Brain microvascular endothelial cell (primary cell): ENCODE data around the gene CCDC3.

Experiments
- DNase-seq: peaks from one replicate; pipeline ENCODE4 v3.0.0-alpha.2; 2020
- H3K27ac ChIP-seq: fragments of 250-450 bp; sonication (Bioruptor Pico); 2 replicates; pipeline ENCODE4 v1.5.1; 2020; ENCODE audit warnings: mild to moderate bottlenecking, moderate library complexity
- H3K27me3 ChIP-seq: fragments of 250-450 bp; sonication (Bioruptor Pico); replicated peaks from 2 replicates; pipeline ENCODE4 v1.5.1; 2020; ENCODE audit warnings: mild to moderate bottlenecking
- H3K36me3 ChIP-seq: fragments of 250-450 bp; sonication (Bioruptor Pico); replicated peaks from 2 replicates; pipeline ENCODE4 v1.5.1; 2020; ENCODE audit warnings: mild to moderate bottlenecking
- H3K4me3 ChIP-seq: 2 replicates; pipeline ENCODE4 v1.5.1; 2011; ENCODE audit warnings: low read depth, mild to moderate bottlenecking, control low read depth, low read length, moderate library complexity
- in situ Hi-C: cut with HindIII; loops from 2 replicates; pipeline ENCODE4 v1.10.0; 2017; ENCODE audit warnings: low sequenced_read_pairs, low pct_ligation_motif_present
- TF ChIP-seq, protein P1 (sequence below): IDR thresholded peaks from 2 replicates; pipeline ENCODE4 v1.5.1; 2011; ENCODE audit warnings: low read depth, mild to moderate bottlenecking, moderate library complexity, low read length, control low read depth, inconsistent platforms; ENCODE audit errors: missing control alignments

Gene CCDC3

DNA sequence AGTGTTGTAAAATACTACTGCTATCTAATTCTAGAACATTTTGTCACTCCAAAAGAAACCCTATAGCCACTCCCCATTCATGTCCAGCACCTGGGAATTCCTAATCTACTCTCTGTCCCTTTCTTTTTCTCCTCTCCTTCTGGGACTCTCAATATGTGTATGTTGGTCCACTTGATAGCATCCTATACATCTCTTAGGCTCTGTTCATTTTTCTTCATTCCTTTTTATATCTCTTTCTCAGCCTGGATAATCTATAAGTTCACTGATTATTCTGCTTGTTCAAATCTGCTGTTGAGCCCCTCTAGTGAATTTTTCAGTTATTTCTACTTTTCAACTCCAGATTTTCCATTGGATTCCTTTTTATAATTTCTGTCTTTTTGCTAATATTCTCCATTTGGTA, 108.6 kb downstream of the CCDC3 start:
- Histone ChIP-seq H3K27ac (no peak overlapping the region), H3K4me3 (no peak overlapping the region), H3K36me3 (no peaks in the 10 kb centered on the region), H3K27me3 (no peaks in the 10 kb centered on the region)
- in situ Hi-C loops, result no loop called here
- TF ChIP-seq, protein P1, sequence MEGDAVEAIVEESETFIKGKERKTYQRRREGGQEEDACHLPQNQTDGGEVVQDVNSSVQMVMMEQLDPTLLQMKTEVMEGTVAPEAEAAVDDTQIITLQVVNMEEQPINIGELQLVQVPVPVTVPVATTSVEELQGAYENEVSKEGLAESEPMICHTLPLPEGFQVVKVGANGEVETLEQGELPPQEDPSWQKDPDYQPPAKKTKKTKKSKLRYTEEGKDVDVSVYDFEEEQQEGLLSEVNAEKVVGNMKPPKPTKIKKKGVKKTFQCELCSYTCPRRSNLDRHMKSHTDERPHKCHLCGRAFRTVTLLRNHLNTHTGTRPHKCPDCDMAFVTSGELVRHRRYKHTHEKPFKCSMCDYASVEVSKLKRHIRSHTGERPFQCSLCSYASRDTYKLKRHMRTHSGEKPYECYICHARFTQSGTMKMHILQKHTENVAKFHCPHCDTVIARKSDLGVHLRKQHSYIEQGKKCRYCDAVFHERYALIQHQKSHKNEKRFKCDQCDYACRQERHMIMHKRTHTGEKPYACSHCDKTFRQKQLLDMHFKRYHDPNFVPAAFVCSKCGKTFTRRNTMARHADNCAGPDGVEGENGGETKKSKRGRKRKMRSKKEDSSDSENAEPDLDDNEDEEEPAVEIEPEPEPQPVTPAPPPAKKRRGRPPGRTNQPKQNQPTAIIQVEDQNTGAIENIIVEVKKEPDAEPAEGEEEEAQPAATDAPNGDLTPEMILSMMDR, result no peak
- DNase-seq, result no peak

DNA sequence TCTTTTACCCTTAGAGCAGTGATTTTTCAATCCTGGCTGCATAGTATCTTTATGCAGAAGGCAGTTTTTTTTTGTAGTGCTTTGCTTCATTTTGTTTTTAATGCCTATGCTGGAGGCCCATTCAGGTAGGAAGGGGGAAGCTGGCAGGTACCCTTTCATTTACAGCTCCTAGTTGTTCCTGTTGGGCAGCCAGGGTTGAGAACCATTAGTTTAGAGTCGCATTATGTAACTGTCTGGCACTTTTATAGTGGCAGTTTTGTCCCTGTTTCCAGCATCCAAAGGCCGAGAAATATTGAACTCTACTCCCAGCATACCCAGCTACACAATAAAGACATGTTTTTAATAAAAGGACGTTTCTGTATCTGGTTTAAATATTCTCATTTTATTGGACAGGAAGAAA, 110.6 kb downstream of the CCDC3 start:
- in situ Hi-C loops, result no loop called here
- no peak overlapping the region for H3K27ac ChIP-seq
- no peaks in the 10 kb centered on the region for H3K27me3 ChIP-seq
- TF ChIP-seq, protein P1, result no peak
- no peak overlapping the region for H3K4me3 ChIP-seq
- no peak for DNase-seq
- H3K36me3 ChIP-seq, result no peaks in the 10 kb centered on the region

DNA sequence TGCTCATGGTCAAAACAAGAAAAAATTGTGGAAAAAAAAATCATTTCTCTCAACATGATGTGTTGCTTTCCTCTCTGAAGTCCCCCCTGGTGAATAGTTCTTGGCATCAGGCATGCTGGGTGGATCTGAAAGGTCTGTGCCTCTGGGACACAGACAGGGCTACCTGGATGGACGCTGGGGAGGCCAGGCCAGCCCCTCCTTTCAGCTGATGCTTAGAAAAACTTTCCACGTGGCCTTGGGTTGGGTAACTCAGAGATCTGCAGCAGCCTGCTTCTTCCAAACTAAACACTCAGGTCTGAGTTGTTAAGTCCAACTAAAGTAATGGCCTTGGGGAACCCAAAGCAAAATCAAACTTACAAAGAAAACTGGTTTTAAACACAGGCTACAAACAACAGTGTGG, 113.0 kb downstream of the CCDC3 start:
- H3K27me3 ChIP-seq, result no peaks in the 10 kb centered on the region

DNA sequence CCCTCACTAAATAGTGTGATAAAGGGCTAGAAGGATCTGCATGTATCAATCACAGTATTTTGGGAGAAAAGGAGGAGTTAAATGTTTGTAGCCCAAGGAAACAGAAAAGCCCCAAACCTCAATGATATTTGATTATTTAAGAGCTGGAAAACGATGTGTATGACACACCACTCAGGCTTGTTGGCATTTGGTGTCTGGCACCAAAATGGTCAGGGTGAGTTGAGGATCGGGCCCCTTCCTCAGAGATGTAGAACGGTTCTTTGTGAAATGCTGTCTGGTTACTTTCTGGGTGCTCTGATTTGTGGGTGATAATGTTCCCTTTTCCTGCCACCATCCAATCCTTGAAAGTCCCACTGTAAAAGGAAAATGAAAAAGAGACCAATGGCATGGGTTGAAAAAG, 113.7 kb downstream of the CCDC3 start:
- Histone ChIP-seq H3K27me3 (no peaks in the 10 kb centered on the region), H3K36me3 (no peaks in the 10 kb centered on the region), H3K27ac (no peak overlapping the region), H3K4me3 (no peak overlapping the region)
- TF ChIP-seq, protein P1, result no peak
- in situ Hi-C loops, result no loop called here
- no peak for DNase-seq

More for the DNA sequence above, 113.0 kb downstream of the CCDC3 start:
- Histone ChIP-seq H3K4me3 (no peak overlapping the region), H3K27ac (no peak overlapping the region), H3K36me3 (no peaks in the 10 kb centered on the region)
- no peak for DNase-seq
- TF ChIP-seq, protein P1, result no peak
- in situ Hi-C loops, result no loop called here

DNA sequence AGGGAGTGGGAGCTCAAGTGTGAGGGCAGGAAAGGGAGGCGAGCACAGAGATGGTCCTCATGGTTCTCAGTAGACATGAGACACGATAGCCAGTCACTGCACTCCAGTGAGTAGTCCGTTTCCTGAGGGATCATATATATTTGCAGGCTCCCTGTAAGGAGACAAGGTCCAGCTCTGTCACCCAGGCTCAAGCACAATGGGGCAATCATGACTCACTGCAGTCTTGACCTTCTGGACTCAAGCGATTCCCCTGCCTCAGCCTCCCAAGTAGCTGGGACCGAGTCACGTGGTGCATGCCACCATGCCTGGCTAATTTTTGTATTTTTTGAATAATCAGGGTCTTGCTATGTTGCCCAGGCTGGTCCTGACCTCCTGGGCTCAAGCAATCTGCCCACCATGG, 116.7 kb downstream of the CCDC3 start:
- Histone ChIP-seq H3K27me3 (no peaks in the 10 kb centered on the region), H3K27ac (no peak overlapping the region), H3K4me3 (no peak overlapping the region), H3K36me3 (no peaks in the 10 kb centered on the region)
- TF ChIP-seq, protein P1, result no peak
- DNase-seq, result no peak
- in situ Hi-C loops, result no loop called here

DNA sequence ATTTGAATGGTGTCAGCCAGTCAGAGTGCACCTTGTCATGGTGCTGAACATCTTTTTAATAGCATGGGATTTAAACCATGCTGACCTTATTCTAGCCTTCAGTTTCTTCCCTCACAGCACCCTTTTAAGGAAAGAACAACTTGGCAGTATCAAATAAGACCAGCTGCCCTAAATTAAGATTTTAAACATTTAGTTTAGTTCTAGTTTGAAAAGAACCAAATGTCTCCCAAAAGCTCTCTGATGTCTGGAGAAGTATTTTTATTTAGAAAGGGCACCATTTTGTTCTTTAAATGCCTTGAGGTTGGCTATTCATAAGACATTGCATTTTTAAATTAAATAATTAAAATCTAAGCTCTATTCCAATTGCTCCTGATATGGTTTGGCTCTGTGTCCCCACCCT, 121.1 kb downstream of the CCDC3 start:
- Histone ChIP-seq H3K27me3 (no peaks in the 10 kb centered on the region), H3K4me3 (no peak overlapping the region), H3K36me3 (no peaks in the 10 kb centered on the region), H3K27ac (no peak overlapping the region)
- TF ChIP-seq, protein P1, result no peak
- in situ Hi-C loops, result no loop called here
- no peak for DNase-seq
